ENCODE measurements around the gene CCND3.
"Not testable (repeated sequence)": the region's sequence is repeated elsewhere in the genome, so short reads cannot be mapped to it uniquely, and the experiment has no call there.

DNA sequence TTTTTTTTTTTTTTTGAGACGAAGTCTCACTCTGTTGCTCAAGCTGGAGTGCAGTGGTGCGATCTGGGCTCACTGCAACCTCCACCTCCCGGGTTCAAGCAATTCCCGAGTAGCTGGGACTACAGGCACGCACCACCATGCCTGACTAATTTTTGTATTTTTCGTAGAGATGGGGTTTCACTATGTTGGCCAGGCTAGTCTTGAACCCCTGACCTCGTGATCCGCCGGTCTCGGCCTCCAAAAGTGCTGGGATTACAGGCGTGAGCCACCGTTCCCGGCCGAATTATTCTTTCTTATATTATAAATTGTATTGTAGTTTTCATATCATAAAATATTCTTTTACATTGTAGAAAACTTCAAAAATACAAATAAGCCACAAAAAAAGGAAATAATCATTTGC lies 1.3 kb upstream of the CCND3 start:
- not testable (repeated sequence) for TF ChIP-seq EZH2 (IDR thresholded peaks at IDR 0.05; ENCODE audit: low read depth)
- TF ChIP-seq, protein P1, sequence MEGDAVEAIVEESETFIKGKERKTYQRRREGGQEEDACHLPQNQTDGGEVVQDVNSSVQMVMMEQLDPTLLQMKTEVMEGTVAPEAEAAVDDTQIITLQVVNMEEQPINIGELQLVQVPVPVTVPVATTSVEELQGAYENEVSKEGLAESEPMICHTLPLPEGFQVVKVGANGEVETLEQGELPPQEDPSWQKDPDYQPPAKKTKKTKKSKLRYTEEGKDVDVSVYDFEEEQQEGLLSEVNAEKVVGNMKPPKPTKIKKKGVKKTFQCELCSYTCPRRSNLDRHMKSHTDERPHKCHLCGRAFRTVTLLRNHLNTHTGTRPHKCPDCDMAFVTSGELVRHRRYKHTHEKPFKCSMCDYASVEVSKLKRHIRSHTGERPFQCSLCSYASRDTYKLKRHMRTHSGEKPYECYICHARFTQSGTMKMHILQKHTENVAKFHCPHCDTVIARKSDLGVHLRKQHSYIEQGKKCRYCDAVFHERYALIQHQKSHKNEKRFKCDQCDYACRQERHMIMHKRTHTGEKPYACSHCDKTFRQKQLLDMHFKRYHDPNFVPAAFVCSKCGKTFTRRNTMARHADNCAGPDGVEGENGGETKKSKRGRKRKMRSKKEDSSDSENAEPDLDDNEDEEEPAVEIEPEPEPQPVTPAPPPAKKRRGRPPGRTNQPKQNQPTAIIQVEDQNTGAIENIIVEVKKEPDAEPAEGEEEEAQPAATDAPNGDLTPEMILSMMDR (conservative IDR thresholded peaks at IDR 0.05), result not testable (repeated sequence)
